ENCODE measurements around the gene XIRP2. TPM values are rescaled to one million over a fixed set of nuclear protein-coding genes. Genes with fewer than 3 reads are reported as not detected.

Gene XIRP2
- total and polyA plus RNA-seq, 2 of the 8 experiments (the other 6 are each of a cell fraction or from before 2014, with no cell fraction given), result 0.11 TPM; not detected in 1

- TF ChIP-seq CTCF (IDR thresholded peaks at IDR 0.05; ENCODE audit: control extremely low read depth in 1 of 3, insufficient read depth in 1 of 3, low read depth in 1 of 3, low read length in 3 of 3), result peak; percentile 35 to 50 (median 35); a peak in 3 of 4 replicates
- TF ChIP-seq MAX (IDR thresholded peaks at IDR 0.05), result no peak
Observed at GRCh38 chr2:167237478-167237877, 349.2 kb downstream of the XIRP2 start (continued).

Measured in H1 (cell line).